Colonic mucosa (tissue), 4 donors: ENCODE measurements around the gene PARM1. TPM values are rescaled to one million over a fixed set of nuclear protein-coding genes. Genes with fewer than 3 reads are reported as not detected.

Experiments used
- DNase-seq: peaks from one replicate; pipeline ENCODE4 v3.0.0-alpha.2; 2020
- H3K27ac ChIP-seq: fragments of 200-600 bp; one replicate; pipeline ENCODE4 v1.8.0; 2021
- H3K27me3 ChIP-seq: fragments of 200-600 bp; one replicate; pipeline ENCODE4 v1.8.0; 2021
- H3K36me3 ChIP-seq: fragments of 200-600 bp; one replicate; pipeline ENCODE4 v1.8.0; 2021
- H3K4me1 ChIP-seq: fragments of 200-600 bp; one replicate; pipeline ENCODE4 v1.8.0; 2021; ENCODE audit warnings: mild to moderate bottlenecking
- H3K4me3 ChIP-seq: fragments of 200-600 bp; one replicate; pipeline ENCODE4 v1.8.0; 2021
- H3K9ac ChIP-seq, 2 donors: one replicate each; pipeline ENCODE4 v1.7.0; 2013; ENCODE audit warnings: control low read depth in 2 of 2, low read depth in 2 of 2, low read length in 2 of 2
- H3K9me3 ChIP-seq: fragments of 200-600 bp; one replicate; pipeline ENCODE4 v1.8.0; 2021
- intact Hi-C: fragments of 100-400 bp; cut with DNase I; formaldehyde crosslinking; loops from one replicate; pipeline ENCODE4 v1.14.1; 2022
- total RNA-seq, 2 donors: library from RNA; stranded (reverse); fragmentation: NEBNext Ultra II Directional in 1 of 2; extraction: Animal tissue kit (Norgen Biotek cat#: 25700) in 1 of 2; gene quantifications; one replicate each; pipeline ENCODE4 v1.2.1, GENCODE V29; 2021
- TF ChIP-seq, protein P1 (sequence below): fragments of 200-600 bp; IDR thresholded peaks from one replicate; pipeline ENCODE4 v1.8.0; 2022; ENCODE audit warnings: antibody characterized with exemption, mild to moderate bottlenecking
- donor health status: healthy.
- donor health status: DM: no; HTN: no; CAD: no.
- donor health status: DM: no; HTN: no; CAD: no.

PARM1 gene
- total RNA-seq, 2 donors from 2014 or later: 165 to 280 TPM

DNA sequence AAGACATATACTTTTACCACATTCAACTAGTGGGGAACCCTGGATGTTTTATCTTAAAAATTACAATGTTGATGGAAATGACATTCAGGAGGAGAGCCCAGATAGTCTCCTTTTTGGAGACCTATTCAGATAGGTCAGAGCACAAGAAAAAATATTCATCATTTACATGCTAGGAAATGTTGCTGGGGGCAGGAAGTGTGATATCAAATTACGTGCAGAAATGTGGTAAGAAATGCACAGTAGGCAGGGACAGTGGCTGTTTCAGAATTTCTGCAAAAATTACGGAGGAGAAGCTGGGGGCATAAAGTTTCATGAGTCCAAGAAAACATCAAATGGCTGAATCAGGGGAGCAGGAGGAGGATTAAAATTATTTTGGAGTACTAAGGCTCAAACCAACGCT lies 8.2 kb downstream of the PARM1 start:
- no peaks in the 10 kb centered on the region for H3K36me3 ChIP-seq
- no peaks in the 10 kb centered on the region for H3K9me3 ChIP-seq
- no peaks in the 10 kb centered on the region for H3K27me3 ChIP-seq
- TF ChIP-seq, protein P1, sequence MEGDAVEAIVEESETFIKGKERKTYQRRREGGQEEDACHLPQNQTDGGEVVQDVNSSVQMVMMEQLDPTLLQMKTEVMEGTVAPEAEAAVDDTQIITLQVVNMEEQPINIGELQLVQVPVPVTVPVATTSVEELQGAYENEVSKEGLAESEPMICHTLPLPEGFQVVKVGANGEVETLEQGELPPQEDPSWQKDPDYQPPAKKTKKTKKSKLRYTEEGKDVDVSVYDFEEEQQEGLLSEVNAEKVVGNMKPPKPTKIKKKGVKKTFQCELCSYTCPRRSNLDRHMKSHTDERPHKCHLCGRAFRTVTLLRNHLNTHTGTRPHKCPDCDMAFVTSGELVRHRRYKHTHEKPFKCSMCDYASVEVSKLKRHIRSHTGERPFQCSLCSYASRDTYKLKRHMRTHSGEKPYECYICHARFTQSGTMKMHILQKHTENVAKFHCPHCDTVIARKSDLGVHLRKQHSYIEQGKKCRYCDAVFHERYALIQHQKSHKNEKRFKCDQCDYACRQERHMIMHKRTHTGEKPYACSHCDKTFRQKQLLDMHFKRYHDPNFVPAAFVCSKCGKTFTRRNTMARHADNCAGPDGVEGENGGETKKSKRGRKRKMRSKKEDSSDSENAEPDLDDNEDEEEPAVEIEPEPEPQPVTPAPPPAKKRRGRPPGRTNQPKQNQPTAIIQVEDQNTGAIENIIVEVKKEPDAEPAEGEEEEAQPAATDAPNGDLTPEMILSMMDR: no peak
- no peak overlapping the region for H3K27ac ChIP-seq
- no peak for DNase-seq
- H3K4me1 ChIP-seq: no peaks in the 10 kb centered on the region
- H3K4me3 ChIP-seq: no peak overlapping the region
- H3K9ac ChIP-seq: no peak overlapping the region
- intact Hi-C loops: no loop called here

DNA sequence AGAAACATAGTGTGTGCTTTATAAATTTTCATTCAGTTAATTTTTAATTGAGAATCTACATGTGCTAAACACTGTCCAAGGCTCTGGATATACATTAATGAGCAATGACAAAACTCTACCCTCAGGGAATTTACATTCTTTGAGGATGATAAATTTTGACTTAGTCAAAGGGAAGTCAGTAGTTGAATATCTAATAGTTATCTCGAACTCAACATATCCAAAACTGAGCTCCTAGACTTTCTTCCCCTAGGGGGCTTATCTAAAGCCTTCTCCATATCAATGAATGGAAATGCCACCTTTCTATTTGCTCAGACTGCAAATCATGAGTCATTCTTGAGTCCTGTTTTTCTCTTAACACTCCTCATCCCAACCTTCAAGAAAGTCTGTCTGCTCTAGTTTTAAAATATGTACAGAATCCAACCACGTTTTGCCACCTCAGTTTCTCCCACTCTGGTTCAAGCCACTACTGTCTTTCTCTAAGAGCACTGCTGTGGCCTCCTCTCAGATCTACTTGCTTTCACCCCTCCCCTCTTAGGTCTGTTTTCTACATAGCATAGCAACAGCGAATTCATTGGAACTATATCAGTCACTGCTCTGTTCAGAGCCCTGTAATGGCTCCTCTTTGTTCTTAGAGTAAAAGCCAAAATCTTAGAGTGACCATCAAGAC lies 9.5 kb downstream of the PARM1 start:
- Histone ChIP-seq H3K36me3 (no peaks in the 10 kb centered on the region), H3K9ac (no peak overlapping the region), H3K4me3 (no peak overlapping the region), H3K4me1 (no peaks in the 10 kb centered on the region), H3K27ac (no peak overlapping the region), H3K27me3 (no peaks in the 10 kb centered on the region), H3K9me3 (no peaks in the 10 kb centered on the region)
- intact Hi-C loops: no loop called here
- TF ChIP-seq, protein P1: no peak
- DNase-seq: no peak

DNA sequence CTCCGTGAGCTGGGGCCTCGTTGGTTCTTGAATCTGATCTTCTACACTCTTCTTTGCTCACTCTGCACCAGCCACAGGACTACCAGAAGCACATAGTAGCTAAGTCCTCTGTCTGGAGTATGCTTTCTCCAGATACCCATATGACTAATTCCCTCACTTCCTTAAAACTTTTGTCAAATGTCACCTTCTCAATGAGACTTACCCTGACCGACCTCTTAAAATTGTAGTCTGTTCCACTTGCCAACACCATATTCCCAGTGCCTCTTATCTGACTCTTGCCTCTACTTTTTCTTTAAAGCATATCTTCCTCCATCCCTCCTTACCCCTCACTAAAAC lies 10.0 kb downstream of the PARM1 start:
- Histone ChIP-seq H3K4me1 (no peaks in the 10 kb centered on the region), H3K27me3 (no peaks in the 10 kb centered on the region), H3K27ac (no peak overlapping the region), H3K9me3 (no peaks in the 10 kb centered on the region), H3K4me3 (no peak overlapping the region), H3K36me3 (no peaks in the 10 kb centered on the region), H3K9ac (no peak overlapping the region)
- DNase-seq: no peak
- intact Hi-C loops: no loop called here
- TF ChIP-seq, protein P1: no peak

DNA sequence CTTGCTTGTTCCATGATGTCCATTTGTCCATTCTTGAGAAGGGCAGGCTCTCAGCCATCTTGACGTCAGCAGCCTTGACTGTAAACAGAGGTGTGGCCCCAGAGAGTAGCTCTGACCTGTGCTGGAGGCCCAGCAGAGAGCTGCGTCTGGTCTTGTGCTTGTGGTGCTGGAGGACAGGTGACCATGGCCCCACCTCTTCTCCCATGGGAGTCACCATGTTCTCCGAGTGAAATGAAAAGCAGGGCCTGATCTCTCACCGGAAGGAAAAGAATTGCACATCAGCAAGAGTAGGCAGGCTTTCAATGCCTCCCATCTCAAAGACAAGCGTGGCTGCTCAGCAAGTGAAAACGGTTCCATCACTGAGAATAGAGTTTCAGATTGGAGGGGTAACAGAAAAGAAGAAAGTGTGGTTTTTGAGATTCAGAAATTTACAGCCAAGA lies 11.5 kb downstream of the PARM1 start:
- Histone ChIP-seq H3K27me3 (no peaks in the 10 kb centered on the region), H3K36me3 (no peaks in the 10 kb centered on the region), H3K4me3 (no peak overlapping the region), H3K4me1 (no peaks in the 10 kb centered on the region), H3K9ac (no peak overlapping the region), H3K27ac (peak overlapping the region; percentile 7), H3K9me3 (no peaks in the 10 kb centered on the region)
- intact Hi-C loops: no loop called here
- TF ChIP-seq, protein P1: no peak
- peak; percentile 63 for DNase-seq

DNA sequence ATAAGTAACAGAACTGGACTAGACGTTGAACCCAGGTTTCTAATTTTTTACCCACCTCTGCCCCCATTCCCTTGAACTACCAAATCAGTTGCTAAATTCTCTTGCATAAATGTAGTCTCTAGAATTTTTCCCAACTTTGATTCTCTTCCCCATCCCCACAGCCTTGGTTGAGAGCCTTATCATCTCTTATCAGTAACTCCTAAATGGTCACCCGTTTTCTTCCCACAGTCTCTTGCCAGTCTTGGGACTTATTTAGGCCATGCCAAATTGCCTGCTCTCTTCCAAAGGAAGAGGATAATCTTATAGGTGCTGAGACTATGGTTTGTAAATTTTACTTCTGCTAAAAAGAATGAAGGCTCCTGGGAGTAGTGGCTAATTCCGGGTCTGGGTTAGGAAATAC lies 13.3 kb downstream of the PARM1 start:
- no peak for DNase-seq
- no peaks in the 10 kb centered on the region for H3K4me1 ChIP-seq
- TF ChIP-seq, protein P1: no peak
- no peak overlapping the region for H3K4me3 ChIP-seq
- intact Hi-C loops: no loop called here
- no peaks in the 10 kb centered on the region for H3K36me3 ChIP-seq
- H3K27ac ChIP-seq: no peak overlapping the region
- H3K9me3 ChIP-seq: no peaks in the 10 kb centered on the region
- H3K27me3 ChIP-seq: no peaks in the 10 kb centered on the region
- H3K9ac ChIP-seq: no peak overlapping the region
